T1000 (cell line): ENCODE measurements around the gene CABP2.
A peak's percentile ranks its signal among the peaks of the same experiment; 100 is the strongest.
"Not testable (repeated sequence)": the region's sequence is repeated elsewhere in the genome, so short reads cannot be mapped to it uniquely, and the experiment has no call there.

Experiments used
- DNase-seq: peaks from one replicate; lab custom pipeline; 2025; ENCODE audit warnings: mixed read lengths; lab: John Stamatoyannopoulos, UW

CABP2 gene

DNA sequence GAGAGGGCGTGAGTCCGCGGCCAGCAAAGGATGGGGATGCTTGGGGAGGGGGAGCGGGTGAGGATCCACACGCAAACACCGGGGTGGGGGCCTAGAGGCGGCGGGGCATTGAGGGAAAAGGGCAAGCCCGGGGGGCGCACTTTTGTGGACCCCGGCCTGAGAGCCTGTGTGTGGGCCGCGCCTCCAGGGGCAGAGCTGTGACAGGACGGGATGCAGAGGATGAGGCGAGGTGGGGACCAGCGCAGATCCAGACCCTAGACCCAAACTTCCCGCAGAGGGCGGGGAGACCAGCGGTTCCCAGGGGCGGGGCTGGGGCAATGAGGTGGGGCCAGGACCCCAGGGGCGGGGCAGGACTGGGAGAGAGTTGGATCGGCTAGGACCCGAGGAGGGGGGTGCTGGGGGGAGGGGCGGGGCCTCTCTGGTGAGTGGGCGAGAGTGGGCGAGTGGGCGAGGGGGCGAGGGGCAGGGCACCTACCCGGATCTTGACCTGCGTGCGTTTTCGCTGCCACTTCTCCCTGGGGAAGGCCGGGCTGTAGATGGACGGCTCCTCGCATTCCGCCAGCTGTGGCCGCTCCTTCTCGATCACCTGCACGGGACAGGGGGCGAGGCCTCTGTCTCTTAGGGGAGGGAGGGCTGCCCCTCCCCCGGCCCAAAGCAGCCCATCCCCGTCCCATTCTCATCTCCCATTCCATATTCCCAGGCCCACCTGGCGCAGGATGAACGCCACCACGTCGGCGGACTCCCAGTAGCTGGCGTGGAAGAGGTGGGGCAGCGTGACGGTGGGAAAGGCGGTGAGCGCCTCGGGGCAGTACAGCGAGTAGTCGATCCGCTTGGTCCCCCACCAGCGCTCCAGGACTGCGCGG lies 28.6 kb downstream of the CABP2 start:
- DNase-seq, result no peak

- no peak for DNase-seq
Measured at GRCh38 chr11:67493548-67494370, 29.5 kb downstream of the CABP2 start.

GRCh38 chr11:67492801-67493547 lies 30.3 kb downstream of the CABP2 start:
- no peak for DNase-seq

DNA sequence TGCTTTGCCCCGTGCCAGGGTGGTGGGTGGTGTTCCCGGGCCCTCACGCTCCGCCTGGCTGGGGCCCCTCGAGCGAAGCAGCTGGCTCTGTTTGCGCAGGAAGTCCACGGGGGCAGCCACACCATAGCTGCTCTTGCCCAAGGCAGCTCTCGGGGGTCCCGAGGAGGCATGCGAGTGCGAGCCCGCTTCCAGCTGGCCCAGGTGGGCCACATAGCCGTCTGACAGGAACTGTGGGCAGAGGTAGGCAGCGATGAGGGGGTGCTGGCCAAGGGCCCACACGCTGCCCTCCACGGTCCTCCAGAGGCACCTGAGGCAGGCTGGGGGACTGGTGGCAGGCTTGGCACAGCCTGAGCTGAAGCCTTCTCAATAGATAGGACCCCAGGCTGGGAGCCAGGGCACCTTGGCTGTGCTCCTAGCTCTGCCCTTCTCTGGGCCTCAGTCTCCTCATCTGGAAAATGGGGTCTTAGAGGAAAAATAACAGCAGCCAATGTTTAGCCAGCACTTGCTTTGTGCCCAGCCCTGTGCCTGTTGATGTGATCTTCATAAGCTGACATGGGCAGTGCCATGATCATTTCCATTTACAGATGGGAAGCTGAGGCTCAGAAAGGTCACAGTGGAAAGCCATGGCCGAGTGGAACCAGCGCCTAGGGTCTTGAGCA lies 31.0 kb downstream of the CABP2 start:
- DNase-seq, result no peak

GRCh38 chr11:67491276-67492068 lies 31.8 kb downstream of the CABP2 start:
- DNase-seq, result no peak

GRCh38 chr11:67490727-67491065 lies 32.5 kb downstream of the CABP2 start:
- DNase-seq, result no peak

GRCh38 chr11:67489885-67490726 lies 33.1 kb downstream of the CABP2 start:
- no peak for DNase-seq

DNA sequence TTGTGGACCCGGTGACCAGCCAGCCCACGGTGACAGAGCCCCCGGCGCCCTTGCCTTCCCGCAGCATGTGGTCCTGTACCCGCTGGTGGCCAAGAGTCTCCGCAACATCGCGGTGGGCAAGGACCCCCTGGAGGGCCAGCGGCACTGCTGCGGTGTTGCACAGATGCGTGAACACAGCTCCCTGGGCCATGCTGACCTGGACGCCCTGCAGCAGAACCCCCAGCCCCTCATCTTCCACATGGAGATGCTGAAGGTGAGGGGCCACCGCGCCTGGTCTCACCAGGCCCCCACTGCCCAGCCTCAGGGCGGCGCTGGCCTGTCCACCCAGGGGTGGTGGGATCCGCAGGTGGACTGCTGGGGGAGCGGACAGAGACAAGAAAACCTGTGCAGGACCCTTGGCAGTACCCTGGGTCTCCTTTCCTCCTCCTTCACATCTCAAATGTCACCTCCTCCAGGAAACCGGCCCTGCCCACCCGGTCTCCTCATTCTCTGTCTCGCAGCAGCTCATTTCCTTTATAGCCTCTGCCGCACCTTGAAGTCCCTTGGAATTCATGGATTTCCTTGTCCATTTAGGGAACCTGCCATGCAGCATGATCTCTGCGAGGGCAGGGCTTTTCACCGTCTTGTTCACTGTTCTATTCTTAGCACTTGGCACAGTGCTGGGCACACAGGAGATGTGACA lies 33.9 kb downstream of the CABP2 start:
- DNase-seq, result no peak

DNA sequence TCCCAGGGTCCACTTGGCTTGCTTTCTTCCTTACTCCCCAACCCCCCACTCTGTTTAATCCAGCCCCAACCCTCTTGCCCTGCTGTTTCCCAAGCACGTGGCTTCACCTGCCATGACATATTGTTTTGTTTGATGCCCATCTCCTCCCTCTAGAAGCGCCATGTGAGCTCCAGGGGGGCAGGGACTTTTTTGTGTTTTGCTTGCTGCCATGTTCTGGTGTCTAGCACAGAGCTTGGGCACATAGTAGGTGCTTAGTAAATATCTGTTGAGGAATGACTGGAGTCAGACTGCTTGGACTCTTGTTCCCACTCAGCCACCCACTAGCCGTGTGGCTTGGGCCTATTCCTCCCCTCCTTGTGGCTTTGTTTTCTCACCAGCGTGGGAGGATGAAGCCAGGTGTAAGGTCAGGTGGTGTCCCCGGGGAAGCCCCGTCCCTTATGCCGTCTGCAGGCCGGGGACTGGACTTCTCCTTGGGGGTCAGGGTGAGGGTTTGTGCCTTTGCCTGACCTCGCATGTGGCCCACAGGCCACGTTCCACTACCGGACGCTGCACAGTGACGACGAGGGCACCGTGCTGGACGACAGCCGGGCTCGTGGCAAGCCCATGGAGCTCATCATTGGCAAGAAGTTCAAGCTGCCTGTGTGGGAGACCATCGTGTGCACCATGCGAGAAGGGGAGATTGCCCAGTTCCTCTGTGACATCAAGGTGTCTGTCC lies 36.6 kb downstream of the CABP2 start:
- no peak for DNase-seq

DNA sequence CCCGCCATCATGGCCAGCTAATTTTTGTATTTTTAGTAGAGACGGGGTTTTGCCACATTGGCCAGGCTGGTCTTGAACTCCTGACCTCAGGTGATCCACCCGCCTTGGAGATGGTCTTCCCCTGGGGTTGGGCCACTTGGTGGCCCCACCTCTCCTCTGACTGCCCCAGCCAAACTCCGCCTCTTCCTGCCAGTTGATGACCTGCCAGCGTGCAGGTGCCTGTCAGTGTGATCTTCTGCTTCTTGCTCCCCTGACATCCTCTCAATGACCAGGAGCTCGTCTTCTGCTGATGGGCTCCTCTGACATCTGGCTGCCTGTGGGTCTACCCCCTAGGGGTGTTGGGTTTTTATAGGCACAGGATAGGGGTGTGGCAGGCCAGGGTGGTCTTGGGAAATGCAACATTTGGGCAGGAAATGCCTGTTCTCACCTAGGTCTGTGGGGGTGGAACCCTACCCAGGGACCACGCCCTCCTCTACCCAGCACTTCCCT lies 37.3 kb downstream of the CABP2 start:
- DNase-seq, result not testable (repeated sequence)

GRCh38 chr11:67484847-67485311 lies 38.4 kb downstream of the CABP2 start:
- DNase-seq, result no peak

GRCh38 chr11:67483831-67484665 lies 39.2 kb downstream of the CABP2 start:
- no peak for DNase-seq

- DNase-seq, result peak; percentile 96
Measured at GRCh38 chr11:67482827-67483798, 40.1 kb downstream of the CABP2 start, which contains the start of gene AIP. TSS of gene AIP (plus strand) at chr11:67483026. CDS start at chr11:67483159, 133 bp downstream.

- no peak for DNase-seq
Measured at GRCh38 chr11:67482275-67482826, 40.9 kb downstream of the CABP2 start.

- DNase-seq, result not testable (repeated sequence)
Measured at GRCh38 chr11:67477344-67478050, 45.7 kb downstream of the CABP2 start.
